Activated effector memory CD4-positive, alpha-beta T cell treated with Interleukin-2 at 50 U/mL for 16 hours (primary cell): Measurements from ENCODE around the gene MARCHF11.

Source experiments
- DNase-seq: peaks from one replicate; pipeline ENCODE4 v3.0.0-alpha.2; 2020

The MARCHF11 gene

GRCh38 chr5:16049761-16050160, 129.8 kb downstream of the MARCHF11 start:
- DNase-seq, result no peak

GRCh38 chr5:16048132-16048531, 131.5 kb downstream of the MARCHF11 start:
- DNase-seq, result no peak

- no peak for DNase-seq
These were observed 136.1 kb downstream of the MARCHF11 start for GRCh38 chr5:16043349-16043965.

DNA sequence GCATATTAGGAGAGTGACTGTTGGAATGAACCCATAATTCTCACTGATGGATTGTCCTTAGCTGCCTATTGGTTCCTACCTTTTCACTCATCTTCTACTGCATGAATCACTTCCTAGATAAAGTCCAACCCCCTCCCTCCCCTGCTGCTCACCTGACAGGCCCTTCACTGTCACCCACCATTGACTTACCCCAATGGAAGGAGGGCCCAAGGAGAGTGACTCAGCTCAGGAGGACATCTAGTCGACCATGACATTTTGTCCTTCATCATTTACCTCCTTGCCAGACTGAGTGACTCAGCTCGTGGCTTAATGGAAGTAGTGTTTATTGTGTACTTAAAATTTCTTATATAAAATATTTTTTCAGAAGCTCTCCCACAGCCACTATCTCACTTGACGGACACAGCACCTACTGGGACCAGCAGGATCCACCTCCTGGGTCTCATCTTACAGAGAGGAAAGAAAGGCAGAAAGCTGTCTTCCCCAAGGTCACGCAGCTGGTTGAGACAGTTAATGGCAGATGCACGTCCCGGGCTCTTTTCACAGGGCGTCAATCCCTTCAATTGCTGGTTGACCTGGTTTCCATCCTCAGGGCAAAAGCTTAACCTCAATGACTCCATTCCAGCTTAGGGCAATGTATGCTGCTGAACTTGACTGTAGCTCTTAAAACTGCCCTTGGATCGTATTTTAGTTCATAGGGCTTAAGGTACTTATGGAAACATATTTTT, 142.3 kb downstream of the MARCHF11 start:
- DNase-seq, result no peak

DNA sequence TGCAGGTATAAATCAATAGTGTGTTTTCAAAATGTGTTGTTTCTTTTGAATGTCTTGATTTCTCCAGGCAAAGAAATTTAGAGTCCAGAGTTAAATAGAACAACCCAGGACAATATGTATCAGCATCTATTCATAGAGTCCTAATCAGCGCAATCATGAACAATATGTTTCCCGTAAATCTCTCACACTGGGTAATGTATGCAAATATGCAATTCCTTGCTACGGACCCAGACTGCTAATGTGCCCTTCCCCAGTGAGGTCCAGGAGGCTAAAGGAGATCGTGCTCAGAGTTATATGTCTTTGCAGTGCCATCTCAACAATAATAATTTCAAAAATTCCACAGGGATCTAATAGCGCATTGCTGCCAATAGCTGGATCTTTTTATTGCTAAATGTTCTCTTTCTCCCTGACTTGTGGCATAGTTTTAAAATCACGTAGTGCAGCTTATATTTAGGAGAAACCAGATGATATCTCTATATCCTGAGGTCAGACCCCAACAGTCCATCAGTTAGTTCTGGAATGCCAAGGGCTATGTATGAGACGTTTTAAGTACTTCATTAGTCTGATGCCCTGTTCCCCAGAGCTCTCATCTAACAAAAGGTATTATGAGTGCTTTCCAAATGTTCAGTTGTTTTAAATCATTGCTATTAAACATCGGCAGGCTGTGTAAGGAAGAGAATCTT, 145.1 kb downstream of the MARCHF11 start:
- DNase-seq, result no peak

- no peak for DNase-seq
These were observed 146.2 kb downstream of the MARCHF11 start for GRCh38 chr5:16033187-16033925.

DNA sequence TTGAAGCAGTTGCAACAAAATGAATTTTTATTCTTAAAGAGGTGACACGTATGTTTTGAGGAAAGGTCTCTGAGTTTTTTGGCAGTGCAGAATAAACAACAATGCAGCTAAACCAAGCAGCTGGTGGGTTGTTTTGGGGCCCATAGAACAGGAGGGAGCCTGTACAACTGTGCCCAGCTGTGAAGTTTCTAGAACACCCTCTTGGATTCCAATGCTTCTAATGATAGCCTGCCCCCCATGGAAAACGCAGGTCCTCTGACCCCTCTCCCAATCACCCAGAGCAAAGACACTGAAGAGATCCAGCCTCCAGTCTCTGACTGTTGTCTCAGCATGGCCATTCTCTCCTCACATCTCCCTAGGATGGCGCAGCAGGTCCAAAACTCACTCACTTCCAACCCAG, 150.9 kb downstream of the MARCHF11 start:
- DNase-seq, result no peak

- no peak for DNase-seq
These were observed 153.9 kb downstream of the MARCHF11 start for GRCh38 chr5:16025681-16026080.

DNA sequence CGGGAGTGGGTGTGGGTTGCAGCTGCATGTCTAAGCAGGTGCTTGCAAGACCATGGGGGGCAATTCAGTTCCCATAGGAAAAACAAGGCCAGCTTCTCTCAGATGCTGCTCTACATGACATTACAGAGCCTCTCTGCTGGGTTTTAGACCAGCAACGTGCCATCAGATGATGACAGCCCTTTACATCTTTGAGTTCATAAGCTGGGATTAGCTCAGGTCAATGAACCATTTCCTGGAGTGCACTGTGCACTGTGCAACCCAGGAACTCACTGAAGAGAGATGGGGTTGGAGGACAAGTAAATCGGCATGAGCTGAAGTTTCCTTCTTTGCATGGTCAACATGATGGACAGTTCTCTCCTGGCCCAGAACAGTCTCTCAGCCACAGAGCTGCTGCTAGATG, 160.6 kb downstream of the MARCHF11 start:
- DNase-seq, result no peak

- DNase-seq, result no peak
These were observed 161.9 kb downstream of the MARCHF11 start for GRCh38 chr5:16017720-16018119.
